GM18868 (cell line): ENCODE data around the gene SLC36A2.
"Not testable (repeated sequence)": the region's sequence is repeated elsewhere in the genome, so short reads cannot be mapped to it uniquely, and the experiment has no call there.

ENCODE experiments used
- ATAC-seq: cut with Tn5 transposase; IDR thresholded peaks from one replicate; pipeline ENCODE4 v1.9.1; 2021; ENCODE audit warnings: mild to moderate bottlenecking, moderate library complexity; ENCODE audit not compliant: unreplicated experiment

The SLC36A2 gene

DNA sequence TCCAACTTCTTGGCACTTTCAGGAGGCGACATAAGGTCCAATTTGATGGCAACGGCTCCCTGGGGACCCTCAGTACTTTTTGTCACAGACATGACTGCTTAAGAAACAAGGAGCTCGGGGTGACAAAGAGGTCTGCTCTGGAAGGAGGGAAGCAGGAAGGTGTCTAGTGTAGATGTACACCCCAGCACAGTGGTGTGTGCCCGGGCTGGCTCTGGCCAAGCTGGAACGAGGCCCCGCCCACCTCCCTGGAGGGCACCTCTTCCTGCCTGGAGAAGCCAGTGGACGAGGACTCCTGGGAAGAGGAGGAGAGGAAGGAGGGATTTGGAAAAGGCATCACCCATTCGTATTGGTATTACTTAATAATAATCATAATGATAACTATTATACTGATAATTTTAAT is at the start of gene SLC36A2:
Gene SLC36A2 (minus strand): TSS at position 191 of the 400 bp plus-strand sequence. CDS start 99 bp downstream, at position 92.
- no peak for ATAC-seq

DNA sequence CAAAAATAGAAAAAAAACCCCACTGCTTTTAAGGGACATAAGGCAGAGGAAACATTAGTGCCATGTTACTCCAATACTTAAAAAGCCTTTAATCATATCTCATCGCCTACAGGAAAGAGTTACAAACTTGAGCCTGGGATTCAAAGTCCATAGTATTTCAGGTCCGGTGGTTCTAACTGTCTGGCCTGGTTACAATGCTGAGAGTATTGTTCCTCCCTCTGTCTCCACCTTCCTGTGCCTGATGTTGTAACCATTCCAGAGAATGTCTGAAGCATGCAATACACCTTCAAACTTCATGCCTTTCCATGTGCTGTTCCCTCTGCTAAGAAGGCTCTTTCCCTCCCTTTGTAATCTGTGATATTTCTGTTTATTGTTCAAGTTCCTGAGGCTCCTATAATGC is 41.6 kb upstream of the SLC36A2 start:
- no peak for ATAC-seq

DNA sequence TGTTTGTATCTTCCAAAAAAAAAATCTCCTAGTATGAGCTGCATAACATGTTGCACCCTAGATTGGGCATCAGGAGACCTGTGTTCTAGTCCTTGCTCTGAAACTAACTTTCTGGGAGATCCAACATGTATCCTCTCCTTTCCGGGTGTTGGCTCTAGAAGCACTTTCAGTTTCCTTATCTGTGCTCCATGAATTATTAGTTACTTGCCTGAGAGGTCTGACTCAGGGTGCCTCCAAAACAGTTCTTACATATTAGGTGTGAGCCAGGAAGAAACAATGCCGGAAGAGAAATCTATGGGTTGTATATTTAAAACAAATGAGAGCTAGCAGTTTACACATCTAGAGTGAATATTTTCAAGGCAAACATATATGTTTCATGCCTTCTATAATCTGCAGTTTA is 36.7 kb upstream of the SLC36A2 start:
- ATAC-seq, result no peak

DNA sequence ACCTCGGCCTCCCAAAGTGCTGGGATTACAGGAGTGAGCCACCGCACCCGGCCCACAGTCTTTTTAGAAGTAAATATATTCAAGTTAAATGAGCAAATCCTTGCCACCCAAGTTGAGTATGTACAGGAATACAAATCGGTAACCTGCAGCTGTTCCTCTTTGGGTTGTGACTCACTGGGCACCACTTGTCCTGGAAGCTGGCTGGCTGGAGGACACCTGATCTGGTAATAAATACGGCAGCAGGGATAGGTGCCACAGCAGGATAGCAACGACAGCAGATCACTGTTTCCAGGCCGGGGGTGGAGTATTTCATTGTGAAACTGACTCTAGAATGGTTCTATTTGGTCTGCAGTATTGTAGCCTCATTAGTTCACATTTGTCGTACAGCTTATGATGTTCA is 35.7 kb upstream of the SLC36A2 start:
- ATAC-seq, result no peak

DNA sequence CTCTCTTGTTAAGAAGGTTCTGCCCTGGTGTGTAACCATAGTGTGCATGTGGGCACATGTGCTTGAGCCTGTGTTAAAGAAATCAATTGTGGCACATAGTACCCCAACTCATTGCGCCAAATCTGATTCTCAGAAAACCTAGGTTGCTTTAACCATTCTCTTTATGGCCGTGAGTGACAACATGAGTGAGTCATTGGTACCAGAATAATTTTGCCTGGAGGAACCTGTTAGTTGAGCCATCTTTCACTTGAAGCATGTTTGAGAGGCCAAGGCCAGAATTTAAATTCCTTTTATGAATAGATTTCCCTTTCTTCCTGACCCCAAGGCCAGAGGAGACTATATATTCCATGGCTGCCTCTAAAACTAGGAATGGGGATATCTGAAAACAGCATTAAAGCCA is 35.2 kb upstream of the SLC36A2 start:
- no peak for ATAC-seq

DNA sequence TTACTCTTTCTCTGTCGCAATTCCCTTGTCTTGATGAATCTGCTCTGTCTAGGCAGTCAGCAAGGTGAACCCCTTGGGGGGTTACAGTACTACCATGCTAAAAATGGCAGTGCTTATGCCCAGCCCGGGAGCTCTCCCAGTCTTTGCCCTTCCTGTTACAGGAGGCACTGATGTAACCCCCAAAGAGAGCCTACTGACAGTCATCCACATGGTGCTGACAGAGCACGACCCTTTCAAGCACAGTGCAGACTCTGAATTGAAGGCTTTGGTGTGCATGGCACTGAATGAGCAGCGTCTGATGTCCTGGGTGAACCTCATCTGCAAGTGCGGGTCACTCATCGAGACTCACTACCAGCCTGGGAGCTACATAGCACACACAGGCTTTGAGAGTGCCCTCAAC is 34.5 kb upstream of the SLC36A2 start:
- no peak for ATAC-seq

DNA sequence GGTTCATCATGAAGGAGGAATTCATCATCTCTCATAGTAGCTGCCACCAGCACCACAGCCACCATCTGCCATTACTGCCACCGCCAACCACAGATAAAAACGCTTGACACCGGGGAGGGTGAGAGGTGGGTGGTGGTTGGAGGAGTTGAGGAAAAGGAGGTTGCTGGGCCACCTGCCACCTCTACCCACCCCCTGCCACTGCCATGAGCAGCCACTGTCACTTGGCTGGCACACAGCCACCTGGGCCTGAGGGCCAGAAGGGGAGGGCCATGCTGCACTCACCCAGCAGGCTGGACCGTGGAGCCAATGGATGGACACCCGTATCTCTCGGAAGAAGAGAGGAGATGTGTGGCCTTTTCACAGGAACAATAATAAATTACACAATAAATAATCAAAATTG is 31.3 kb upstream of the SLC36A2 start:
- ATAC-seq, result no peak

DNA sequence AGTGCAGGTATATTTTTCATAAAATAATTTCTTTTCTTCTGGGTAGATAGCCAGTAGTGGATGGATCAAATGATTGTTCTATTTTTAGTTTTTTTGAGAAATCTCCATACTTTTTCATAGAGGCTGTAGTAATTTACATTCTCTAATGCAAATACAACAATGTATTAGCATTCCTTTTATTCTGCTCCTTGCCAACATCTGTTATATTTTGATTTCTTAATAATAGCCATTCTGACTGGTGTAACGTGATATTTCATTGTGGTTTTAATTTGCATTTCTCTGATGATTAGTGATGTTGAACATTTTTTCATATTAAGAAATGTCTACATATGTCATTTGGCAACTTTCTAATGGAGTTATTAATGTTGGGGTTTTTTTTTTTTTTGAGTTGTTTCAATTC is 27.2 kb upstream of the SLC36A2 start:
- ATAC-seq, result no peak

DNA sequence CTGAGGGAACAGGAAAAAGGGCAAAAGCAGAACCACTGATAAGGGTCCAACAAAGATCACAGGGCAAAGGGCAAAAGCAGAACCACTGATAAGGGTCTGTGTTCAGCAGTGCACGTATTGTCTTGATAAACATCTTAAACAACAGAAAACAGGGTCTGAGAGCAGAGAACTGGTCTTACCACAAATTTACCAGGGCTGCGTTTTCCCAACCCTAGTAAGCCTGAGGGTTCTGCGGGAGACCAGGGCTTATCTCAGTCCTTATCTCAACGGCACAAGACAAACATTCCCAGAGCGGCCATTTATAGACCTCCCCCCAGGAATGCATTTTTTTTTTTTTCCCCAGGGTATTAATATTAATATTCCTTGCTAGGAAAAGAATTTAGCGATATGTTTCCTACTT is 19.7 kb upstream of the SLC36A2 start:
- not testable (repeated sequence) for ATAC-seq

DNA sequence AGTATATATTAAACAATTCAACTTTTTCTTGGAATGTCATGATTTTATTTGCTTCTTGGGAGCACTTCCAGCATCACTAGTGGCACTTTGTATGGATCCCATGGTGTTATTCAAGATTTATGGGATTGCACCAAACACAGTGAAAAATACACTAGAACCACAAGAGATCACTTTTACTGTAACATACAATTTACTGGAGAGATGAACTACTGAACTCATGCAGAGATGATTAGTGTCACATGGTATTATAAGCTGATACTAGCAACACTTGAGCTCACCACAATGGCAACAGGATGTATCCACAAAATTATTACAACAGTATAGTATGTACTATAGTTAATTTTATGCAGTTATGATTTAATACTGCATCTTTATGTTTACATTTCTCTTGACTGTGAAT is 16.3 kb upstream of the SLC36A2 start:
- ATAC-seq, result no peak

DNA sequence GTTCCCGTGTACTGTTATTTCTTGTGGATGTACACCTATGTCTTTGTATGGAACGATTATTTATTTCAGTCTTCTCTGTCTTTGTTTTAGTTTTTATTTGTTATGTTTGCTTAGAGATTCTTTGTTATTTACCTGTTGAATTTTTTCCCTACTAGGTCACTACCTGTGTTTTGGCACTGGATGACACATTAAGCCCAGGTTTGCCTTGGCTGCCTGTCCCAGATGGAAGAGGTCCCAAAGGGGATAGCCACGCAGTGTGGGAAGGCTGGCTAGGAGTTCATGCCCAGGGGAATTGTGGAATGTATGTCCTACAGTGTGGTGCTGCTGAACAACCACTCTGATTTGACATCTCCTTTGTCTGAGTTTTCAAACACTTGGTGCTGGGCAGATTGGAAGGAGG is 15.6 kb upstream of the SLC36A2 start:
- no peak for ATAC-seq

DNA sequence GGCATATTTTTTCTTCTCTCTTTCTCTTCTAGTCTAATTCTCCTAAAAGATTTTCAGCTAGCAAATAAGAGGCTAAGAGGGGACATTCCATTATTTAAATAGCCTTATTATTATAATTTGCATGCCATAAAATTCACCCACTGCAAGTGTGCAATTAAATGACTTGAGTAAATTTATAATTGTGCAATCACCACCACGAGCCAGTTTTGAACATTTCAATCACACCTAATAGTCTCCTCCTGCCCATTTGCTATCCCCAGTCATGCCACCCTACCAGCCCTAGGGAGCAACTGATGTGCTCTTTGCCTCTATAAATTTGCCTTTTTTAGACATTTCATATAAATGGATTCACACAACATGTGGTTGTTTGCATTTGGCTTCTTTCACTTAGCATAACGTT is 12.0 kb upstream of the SLC36A2 start:
- no peak for ATAC-seq

DNA sequence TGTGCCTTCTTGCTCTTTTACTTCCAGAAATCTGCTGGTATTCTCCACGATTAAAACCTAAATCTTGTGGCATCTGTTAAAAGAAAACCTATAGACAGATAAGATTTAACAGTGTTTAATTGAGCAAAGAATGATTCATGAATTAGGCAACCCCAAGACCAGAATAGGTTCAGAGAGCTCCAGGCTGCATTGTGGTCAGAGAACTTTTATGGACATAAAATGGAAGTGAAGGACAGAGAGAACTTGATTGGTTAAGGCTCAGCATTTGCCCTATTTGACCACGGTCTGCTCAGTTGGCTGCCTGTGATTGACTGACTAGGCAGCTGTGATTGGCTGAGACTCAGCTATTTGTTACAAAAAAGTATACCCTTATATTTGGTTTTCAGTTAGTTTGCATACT is 10.4 kb upstream of the SLC36A2 start:
- ATAC-seq, result no peak

DNA sequence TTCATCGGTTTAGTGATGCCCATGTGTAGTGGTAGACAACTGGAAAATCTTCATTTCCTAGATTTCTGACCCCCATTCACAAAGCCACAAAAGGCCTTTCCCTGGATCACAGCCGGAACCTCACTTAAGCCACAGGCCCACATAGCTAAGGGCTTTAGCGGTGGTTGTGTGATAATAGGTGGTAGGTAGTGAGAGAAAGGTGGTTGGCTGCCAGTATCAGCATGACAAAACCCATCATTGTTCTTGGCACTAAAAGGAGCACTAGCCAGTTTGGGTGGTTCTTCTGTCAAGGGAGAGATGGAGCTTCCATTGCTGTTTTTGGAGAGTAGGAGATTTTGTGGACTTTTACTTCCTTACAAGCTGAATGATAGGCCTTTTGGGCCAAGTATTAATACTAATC is 9.7 kb upstream of the SLC36A2 start:
- ATAC-seq, result no peak

DNA sequence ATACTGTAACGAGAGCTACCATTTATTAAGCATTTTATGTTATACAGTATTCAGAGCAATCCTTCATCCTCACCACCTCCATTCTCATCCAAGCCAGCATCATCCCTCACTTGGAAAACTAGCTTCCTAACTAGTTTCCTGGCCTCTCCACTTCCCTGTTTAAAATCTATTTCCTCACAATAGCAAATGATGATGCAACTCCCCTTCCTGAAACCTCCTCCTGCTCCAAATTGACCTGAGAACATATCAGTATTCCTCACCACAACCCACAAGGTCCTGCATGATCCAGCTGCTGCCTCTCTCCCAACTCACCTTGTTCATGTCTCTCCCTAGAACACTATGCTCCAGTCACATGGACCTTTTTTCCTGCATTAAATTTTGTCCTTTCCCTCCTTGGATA is 4.3 kb upstream of the SLC36A2 start:
- no peak for ATAC-seq

DNA sequence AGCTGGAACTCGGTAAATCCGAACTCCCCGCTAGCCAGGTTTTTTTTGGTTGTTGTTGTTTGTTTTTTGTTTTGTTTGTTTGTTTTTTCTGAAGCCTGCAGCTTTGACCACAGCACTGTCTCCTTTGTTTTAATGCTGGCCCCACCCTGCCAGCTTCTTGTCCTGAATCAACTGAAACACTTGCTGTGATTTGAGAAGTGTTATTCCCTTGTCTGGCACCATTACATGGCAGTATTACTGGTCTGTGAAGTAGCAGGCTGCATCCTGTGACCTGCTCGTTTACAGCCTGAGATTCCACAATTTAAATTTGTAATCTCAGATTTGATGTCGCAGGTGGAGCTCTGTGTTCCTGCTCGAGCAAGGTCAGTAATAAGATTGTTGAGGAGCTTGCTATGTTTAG is 1.4 kb upstream of the SLC36A2 start:
- ATAC-seq, result no peak

DNA sequence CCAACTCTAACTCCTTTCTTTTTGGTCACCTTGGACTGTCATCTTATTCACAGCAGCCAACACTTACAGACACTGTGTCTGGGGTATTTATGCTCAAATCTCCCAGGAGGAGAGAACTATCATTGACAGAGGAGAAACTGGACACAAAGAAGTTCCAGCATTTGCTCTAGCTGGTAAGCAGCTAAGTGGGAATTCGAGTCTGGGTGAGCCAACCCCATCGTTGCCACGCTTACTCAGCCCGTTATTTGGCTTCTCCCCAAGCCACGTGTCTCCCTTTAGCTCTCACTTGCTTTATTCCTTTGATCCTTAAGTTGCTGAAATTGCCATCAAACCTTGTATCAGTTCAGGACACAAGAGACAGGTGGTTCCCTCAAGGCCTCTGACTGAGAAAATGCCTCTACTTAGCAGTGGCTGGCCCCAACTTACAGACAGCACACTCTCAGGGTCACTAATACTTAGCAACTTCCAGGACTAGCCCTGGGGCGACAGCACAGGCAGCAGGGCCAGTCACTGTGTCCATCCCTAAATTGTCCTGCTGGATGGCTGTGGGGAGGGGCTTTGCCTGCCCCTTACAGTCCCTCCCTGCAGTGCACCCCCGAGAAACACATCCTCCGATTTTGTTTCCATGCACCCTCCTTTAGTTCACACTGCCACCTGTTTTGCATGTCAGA is 1.4 kb downstream of the SLC36A2 start:
- ATAC-seq, result no peak

DNA sequence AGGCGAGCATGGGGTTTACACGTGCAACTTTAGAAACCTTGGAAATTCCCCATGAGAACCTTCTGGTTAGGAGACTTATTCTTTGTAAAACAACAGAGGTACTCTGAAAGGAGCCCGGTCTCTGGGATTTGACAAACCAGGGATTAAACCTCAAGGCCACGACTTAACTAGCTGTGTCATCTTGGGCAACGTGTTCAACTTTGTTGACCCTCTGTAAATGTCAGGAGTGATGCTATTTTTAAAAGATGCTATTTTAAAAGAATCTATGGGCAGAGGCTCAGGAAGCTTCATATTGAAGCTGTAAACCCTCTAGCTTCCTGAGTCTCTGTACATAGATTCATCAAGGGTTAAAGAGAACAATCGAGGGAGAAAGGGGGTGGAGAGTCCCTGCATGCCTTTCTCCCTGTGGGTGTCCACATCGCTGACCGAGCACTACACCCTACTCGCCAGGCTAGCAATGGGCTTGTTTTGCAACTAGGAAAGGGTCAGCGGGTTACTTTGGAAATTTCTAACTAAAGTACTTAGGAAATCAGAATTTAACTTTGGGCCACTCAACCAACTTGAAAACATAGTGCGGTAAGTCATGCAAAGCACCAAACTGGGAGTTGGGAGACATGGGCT is 2.1 kb downstream of the SLC36A2 start:
- no peak for ATAC-seq

DNA sequence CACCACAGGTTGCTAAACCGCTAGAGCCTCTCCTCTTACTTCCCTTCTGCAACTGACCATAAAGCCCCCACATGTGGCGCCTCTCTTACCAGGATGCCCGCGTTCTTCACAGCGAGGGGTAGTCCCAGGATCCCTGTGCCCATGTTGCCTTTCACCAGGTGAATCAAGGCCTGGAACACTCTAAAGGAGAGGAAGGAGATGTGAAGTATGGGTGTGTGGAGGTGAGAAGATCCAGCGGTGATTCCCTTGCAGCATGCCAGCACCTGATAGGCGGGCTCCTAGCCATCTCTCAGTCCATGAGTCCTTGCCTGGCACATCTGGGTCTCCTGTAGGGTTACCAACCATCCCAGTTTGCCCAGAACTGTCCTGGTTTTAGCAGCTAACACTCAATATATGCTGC is 3.3 kb downstream of the SLC36A2 start:
- ATAC-seq, result no peak

DNA sequence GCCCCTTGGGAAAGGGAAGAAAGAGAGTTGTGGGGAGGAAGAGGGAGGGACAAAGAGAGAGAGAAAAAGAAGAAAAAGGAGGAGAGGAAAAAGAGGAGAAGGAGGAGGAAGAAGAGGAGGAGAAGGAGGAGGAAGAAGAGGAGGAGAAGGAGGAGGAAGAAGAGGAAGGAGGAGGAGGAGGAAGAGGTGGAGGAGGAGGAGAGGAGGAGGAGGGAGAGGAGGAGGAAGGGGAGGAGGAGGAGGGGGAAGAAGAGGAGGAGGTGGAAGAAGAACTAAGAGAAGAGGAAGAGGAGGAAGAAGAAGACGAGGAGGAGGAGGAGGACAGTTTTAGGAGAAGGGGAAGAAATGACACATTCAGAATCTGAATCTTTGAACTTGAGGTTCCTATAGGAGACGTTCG is 7.4 kb downstream of the SLC36A2 start:
- ATAC-seq, result no peak

DNA sequence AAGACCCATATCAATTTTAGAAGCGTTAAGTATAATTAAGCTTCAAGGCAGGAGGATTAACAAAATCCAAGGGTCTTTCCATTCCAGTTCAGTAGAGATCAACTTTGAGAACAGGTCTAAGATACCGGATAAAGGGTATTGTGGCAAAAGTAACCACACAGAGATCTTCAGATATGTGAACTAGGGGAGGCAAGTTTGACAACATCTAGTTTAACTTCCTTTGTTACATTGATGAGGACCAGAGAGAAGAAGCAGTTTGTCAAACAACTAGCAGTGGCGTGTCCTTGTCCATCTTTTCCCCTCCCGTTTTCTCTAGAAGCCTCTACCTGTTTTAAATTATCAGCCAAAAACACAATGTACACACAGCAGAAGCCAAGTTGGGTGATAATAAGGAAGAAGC is 8.6 kb downstream of the SLC36A2 start:
- no peak for ATAC-seq

DNA sequence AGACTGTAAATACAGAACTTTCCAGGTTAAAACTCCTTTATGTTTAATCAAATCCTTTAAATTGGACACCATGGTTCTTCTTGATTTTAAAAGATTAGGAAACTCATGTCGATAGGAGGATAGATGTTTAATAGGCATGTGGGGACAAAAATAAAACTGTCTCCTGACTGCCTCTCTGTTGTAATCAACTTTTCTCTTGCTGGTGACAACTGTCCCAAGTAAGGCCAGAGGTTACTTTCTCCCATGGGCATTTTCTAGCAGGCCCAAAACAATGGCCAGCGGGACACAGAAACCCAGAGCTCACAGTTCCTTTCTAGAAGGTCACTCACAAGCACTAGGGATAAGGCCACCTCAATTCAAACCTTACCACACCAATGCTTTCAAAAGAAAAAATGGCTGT is 14.5 kb downstream of the SLC36A2 start:
- no peak for ATAC-seq

DNA sequence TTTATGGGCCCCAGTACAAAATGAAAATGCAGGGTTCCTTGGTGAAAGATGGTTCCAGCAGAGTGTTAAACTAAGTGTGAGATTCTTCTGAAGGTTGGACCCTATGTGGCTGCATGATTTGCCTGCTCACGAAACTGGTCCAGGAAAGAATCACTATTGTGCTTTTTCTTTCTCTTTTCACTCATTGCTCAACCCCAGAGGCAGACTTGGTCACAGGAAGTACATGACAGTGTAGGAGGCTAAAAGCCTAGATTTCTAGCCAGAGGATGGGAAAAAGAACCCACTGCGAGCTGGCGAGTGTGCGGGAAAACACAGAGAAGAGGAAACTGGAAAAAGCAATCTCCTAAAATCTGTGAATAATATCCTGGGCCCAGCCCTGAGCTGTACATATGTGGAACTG is 18.6 kb downstream of the SLC36A2 start:
- no peak for ATAC-seq
